SKM-1 (cell line): ENCODE results near the gene RPUSD1.
"Not testable (repeated sequence)": the region's sequence is repeated elsewhere in the genome, so short reads cannot be mapped to it uniquely, and the experiment has no call there.

Experiments
- DNase-seq: peaks from one replicate; lab custom pipeline; 2025; ENCODE audit not compliant: unreplicated experiment; lab: John Stamatoyannopoulos, UW

Gene RPUSD1

DNA sequence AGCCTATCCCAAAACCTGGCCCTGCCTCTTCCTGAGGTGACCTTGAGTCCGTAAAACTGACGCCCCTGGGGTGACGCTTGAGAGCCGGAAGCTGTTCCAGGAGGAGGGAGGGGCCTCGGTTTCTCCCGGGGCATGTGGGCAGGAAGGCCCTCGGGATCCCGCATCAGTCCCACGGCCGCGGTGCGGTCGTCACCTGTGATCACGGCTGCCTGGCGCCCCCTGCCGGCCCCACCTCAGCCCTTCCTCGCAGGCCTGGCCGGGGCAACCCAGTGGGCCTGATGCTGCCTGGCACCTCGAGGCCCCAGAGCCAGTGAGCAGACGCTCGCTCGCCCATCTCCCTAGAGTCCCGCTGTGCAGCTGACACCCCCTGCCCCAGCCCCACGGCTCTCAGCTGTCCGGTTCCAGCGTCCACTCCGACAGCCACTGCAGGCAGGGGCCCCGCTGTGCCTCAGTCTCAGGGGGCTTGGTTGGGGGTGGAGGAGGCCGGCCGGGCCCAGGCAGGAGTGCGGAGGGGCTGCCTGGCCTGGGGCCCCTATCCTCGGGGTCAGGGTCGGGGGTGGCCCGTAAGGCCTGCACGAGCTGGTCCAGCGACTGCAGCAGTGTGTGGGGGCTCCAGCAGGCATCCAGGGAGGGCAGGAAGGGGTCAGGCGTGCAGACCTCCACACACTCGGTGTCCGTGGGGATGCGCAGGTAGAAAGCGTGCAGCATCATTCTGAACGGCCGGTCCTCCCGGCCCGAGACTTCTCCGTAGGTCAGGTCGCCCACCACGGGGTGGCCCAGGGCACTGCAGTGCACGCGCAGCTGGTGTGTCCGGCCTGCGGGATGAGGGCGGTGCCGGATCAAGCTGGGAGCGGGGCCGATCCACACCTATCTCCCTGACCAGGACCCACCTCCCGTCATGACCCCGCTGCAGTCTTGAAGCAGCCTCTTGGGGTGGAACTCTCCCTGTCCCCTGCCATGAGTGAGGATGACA is 2.3 kb downstream of the RPUSD1 start:
- peak; percentile 29 for DNase-seq

DNA sequence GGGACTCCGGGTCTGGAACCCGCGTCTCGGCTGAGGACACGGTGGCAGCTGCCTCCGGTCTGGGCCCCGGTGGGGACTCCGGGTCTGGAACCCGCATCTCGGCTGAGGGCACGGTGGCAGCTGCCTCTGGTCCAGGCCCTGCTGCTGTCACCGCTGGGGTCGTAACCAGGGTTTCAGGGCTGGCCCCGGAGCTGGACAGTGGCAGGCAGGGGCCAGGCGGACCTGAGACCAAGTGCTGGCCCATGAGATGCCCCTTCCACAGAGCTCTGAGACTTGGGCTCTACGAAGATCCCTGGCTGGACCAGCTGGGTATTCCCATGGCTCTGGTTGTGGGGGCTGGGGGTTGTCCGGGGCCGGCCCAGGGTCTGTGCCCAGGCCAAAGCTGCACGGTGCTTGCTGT is 3.8 kb downstream of the RPUSD1 start:
- DNase-seq = no peak

DNA sequence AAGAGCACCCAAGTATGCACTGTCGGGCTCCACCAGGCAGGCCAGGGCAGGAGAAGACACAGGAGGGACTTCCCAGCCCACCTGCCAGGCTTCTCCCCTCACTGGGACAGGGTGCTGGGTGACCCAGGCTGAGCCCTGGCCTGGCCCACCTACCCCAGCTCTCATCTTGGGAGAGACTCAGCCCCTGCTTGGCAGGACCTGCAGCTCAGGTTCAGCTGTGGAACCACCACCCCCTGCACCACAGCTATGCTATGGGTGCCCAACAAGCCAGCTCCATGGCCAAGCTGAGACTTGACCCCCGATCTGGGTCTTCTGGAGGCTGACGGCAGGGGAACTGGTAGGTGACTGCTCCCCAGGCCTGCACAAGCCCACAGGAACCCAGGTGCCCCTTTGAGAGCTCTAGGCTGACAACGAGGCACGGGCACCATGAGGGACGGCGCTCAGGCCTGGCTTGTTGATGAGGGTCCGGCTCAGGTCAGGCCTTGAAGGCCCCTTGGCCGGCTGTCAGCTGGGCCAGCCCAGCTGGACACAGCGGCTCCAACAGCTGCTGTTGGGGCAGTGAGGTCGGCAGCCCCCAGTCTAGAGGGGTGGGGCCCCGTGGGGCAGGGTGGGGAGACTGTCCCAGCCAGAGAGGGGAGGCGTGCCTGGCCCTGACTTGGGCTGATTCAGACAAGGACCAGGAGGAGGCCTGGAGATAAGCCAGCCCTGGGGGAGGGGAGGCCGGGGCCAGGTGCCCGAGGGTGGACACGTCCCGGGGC is 4.6 kb downstream of the RPUSD1 start:
- DNase-seq = no peak

DNA sequence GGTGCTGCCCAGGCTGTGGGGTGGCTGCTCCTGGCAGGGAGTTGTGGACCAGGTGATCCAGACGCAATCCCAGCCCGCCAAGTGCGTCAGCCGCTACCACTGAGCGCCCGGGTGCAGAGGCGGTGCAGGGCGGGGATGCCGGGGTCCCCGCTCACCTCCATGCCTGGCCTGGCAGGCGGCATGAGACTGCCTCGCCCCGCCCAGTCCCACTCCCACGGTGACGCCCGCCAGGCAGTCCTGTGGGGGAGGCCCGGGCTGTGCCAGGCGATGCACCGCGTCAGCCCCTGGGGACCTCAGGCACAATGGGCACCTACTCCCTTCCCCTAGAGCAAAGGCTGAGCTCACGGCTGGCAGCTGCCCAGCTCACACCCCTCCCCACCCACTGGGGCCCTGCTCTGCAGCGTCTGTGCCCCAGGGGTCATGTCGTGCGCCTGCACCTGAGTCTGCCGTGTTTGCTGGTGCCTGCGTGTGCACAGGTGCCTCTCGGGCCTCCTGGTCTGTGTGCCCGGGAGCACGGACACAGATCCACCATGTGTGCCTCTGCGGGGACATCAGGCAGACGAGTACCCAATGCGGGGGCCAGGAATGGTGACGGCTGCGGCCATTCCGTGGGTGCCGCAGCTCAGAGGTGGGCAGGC is 5.3 kb downstream of the RPUSD1 start:
- no peak for DNase-seq

DNA sequence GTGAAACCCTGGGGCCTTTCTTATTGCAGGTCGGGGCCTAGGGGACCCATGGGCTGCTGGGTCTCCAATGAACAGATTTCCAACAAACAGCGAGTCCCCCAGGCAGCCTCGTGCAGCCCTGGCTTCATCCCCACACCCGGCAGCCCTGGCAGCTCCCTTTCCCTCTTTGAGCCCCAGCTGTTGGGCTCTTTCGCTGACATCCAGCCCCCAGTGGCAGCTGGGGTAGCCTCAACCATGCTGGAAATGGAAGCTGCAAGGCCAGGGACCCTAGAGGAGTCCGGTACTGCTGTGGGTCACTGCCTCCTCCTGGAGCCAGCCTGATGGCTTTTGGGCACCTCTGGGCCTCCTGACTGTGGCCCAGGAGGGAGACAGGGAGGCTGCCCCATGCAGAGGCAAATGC is 5.9 kb downstream of the RPUSD1 start:
- no peak for DNase-seq

DNA sequence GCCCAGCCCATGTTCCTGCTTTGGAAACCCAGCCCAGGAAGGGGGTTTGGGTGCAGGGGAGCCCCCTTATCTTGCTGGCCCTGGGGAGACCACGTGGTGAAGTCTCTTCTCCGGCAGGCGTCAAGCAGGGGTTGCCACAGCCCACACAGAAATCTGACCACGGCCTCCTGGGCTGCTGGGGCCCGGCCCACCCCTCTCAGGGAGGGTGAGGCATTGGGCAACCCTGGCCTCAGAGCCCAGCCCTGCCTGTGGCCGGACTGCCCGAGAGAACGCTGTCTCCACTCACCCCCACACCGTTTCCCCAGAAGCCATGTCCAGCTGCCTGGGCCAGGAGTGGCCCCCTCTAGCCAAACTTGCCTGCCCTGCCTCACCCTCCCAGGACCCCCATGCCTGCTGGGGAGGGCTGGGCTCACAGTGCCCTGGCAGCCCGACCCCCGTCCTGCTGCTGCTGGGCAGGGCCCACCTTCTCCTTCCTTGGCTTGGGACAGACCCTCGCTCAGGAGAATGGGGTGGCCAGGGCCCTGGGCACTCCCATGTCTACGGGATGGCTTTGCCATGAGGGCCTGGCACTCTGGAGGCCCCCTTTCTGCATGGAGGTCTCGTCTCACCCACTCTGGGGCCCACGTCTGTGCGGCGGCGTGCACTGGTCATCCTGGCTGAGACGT is 6.7 kb downstream of the RPUSD1 start:
- no peak for DNase-seq

DNA sequence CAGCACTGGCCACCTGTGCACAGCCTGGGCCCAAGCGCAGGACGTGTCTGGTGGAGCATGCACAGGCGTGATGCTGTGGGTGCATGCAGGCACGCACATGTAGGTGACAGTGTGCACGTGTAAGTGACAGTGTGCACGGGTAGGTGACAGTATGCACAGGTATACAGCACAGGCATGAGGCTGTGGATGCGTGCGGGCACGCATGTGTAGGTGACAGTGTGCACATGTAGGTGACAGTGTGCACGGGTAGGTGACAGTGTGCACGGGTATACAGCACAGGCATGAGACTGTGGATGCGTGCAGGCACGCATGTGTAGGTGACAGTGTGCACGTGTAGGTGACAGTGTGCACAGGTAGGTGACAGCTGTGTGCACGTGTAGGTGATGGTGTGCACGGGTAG is 7.9 kb downstream of the RPUSD1 start:
- no peak for DNase-seq

DNA sequence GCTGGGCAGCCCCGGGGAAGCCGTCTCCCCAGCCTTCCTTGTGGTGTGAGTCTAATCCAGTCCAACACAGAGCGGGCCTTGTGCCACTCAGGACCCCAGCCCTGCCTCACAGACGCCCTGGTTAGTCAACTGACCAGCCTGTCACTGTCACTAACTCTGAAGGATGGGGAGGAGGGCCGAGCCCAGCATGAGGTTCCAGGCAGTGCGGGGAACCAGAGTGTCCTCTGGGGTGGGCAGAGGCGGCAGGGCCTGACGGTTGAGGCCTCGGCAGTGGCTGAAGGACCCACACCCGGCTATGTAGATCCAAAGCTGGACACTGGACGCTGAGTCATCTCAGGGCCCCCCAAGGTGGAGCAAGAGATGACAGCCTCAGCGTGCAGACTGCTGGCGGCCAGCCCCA is 8.6 kb downstream of the RPUSD1 start:
- DNase-seq = no peak

DNA sequence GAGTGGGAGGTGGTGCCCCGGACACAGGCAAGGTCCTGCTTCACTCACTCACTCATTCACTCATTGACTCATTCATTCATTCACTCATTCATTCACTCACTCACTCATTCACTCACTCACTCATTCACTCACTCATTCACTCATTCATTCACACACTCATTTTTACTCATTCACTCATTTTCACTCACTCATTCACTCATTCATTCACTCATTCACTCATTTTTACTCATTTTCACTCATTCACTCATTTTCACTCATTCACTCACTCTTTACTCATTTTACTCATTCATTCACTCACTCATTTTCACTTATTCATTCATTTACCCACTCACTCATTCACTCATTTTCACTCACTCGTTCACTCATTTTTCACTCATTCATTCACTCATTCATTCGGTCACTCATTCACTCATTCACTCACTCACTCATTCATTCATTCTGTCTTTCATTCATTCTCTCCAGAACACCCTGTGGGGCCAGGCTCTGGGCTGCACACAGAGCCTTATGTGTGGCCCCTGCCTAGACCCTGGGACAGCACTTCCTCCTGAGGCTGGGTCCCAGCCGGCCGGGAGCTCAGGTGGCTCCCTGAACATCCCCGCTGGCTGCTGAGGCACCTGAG is 9.2 kb downstream of the RPUSD1 start:
- DNase-seq = no peak

DNA sequence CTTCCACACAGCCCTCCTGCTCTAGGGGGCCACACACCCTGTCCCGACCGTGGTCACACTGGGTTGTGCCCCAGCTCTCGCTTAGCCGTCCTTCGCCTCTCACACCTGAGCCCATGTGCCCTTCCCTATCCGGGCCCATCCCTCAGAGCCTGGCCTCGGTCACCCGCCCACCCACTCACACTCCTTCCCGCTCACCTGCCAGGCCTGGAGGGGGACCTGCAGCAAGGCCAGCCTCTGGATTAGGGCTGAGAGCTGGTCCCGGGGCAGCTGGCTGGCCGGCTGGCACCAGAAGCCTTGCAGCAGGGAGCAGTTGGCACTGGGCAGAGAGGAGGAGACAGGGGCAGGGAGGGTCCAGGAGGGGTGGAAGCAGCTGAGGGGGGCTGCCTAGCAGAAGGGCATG is 9.7 kb downstream of the RPUSD1 start:
- no peak for DNase-seq

DNA sequence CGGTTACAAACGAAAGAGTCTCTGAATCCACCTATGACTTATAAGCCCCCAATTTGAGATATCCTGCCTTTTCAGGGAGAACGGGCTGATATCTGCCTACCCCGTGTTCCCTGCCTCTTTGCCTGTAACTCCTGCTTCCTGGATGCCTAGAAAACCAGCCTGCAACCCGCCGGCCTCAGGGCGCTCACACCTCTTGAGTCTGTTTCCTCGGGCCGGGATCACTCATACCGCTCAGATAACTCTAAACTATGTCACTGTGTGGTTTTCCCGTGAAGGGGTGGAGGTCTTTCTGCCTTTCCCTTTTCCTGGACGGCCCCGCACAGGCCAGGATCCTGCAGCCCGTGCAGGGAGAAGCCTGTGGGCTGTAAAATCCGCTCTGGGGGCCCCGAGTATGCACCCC is 10.4 kb downstream of the RPUSD1 start:
- DNase-seq = no peak

DNA sequence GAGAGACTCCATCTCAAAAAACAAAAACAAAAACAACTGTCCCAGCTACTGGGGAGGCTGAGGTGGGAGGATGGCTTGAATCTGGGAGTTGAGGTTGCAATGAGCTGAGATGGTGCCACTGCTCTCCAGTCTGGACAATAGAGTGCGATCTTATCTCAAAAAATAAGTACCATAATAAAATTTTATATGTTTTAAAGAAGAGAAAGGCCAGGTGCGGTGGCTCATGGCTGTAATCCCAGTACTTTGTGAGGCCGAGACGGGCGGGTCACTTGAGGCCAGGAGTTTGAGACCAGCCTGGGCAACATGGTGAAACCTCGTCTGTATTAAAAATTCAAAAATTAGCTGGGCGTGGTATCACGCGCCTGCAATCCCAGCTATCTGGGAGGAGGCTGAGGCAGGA is 11.4 kb downstream of the RPUSD1 start:
- DNase-seq = no peak

DNA sequence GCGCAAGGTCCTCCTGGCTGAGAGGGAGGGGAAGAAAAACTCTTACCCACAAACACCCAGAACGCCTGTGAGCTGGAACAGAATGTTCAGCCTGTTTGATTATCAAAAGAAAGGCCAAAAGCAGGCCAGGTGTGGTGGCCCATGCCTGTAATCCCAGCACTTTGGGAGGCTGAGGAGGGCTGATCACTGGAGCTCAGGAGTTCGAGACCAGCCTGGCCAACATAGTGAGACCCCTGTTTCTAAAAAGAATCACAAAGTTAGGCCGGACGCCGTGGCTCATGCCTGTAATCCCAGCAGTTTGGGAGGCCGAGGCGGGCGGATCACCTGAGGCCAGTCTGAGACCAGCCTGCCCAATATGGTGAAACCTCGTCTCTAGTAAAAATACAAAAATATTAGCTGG is 11.9 kb downstream of the RPUSD1 start:
- not testable (repeated sequence) for DNase-seq

DNA sequence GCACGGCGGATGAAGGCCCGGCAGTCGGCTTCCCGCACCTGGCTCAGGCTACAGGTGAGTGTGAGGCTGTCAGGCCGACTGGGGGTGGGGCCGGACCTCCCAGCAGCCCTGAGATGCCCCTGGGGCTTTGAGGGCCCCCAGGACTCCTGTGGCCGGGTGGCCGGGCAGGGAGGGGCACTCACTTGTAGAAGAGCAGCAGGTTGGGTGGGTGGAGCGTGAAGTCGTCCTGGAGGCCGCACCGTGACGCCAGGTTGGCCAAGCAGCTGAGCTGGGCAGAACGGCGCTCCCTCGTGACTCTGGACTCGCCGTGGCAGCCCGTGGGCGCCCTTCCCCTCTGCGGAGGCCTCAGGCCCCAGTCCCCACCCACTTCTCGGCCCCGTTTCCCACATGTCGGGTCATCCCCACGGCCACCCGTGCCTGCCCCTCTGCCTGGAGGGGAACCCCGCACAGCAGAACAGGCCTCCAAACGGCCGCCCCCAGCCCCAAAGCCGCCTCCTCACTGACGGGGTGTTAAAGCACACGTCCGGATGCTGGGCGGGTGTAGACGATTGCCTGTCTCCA is 12.9 kb downstream of the RPUSD1 start:
- no peak for DNase-seq

DNA sequence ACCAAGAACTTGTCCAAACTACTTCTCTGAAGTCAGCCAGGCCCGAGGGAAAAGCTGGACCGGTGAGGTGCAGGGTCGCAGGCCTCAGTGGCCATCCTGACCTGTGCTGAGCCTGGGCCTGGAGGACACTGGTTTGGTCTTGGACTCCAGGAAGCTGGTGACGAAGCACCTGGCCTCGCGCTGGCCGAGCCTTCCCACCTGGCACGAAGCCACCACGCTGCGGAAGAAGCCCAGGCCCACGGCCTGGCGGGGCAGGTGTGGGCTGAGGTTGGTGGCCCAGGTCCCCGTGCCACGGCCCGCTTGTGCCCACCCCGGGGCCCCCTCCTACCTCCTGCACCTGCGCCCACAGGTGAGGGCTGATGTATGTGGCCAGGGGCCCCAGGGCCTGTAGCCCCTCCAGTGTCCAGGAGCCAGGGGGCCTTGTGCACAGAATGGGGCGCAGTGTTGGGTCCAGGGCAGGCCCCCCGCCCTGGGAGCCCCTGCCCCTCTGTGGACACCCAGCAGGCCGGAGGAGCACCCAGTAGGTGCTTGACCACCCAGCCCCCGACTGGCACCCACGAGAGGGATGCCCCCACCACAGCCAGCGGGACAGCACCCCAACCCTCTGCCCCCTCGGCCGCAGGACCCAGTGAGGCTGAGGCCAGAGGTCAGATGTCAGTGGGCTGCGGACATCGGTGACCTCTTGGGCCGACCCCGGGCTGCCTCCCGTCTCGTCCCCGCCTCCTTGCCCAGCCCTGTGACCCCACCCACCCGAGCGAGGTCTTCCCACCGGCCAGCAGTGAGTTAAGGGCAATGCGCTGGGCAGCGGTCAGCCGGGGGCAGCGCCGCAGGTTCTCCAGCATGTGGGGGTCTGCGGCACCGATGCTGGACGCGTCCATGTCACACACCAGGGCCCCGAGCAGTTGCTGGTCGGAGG is 13.8 kb downstream of the RPUSD1 start:
- DNase-seq = no peak

DNA sequence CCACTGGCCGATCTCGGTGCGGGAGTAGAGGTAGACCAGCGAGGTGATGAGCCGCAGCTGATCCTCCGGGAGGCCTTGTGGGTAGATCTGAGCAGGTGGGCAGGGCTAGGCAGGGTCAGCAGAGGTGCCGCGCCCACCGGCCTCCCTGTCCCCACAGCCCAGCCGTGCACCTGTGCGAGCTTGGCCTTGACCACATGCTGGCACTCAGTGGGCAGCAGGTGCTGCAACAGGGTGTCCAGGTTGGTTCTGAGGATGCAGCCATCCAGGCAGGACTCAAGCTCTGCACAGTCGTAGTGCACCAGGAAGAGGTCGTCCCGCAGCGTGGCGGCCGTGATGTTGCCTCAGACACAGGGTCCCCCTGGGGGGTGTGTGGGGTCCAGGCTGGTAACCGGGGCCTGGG is 15.2 kb downstream of the RPUSD1 start:
- DNase-seq = no peak

DNA sequence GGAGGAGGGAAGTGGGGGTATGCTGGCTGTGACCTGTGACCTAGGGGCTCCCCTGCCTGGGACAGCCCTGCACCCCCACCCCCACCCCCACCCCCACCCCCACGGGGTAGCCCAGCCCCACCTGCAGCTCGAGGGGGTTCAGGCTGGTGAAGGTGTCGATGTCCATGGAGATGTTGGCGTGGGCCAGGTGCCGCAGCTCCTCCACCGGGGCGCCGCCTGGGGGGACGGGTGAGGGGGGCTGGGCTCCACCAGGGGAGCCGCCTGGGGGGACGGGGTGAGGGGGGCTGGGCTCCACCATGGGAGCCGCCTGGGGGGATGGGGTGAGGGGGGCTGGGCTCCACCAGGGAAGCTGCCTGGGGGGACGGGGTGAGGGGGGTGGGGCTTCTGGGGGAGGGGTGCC is 17.8 kb downstream of the RPUSD1 start:
- DNase-seq = no peak

DNA sequence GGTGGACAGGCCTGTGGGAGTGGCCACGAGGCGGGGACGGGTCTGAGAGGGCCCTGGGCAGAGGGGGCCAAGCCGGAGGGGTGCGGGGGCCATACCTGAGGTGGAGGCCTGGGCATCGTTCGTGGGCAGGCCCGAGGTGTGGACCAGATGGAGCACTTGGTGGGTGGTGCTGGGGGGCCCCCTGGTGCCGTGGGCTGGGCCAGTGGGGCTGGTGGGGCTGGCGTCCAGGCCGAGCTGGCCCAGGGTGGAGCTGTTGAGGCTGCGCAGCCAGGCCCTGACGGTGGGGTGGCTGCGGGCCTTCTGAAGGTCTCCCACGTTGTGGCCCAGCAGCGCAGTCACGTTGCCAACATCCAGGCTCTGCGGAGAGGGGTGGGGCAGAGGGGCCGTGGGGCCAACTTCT is 18.2 kb downstream of the RPUSD1 start:
- DNase-seq = no peak

DNA sequence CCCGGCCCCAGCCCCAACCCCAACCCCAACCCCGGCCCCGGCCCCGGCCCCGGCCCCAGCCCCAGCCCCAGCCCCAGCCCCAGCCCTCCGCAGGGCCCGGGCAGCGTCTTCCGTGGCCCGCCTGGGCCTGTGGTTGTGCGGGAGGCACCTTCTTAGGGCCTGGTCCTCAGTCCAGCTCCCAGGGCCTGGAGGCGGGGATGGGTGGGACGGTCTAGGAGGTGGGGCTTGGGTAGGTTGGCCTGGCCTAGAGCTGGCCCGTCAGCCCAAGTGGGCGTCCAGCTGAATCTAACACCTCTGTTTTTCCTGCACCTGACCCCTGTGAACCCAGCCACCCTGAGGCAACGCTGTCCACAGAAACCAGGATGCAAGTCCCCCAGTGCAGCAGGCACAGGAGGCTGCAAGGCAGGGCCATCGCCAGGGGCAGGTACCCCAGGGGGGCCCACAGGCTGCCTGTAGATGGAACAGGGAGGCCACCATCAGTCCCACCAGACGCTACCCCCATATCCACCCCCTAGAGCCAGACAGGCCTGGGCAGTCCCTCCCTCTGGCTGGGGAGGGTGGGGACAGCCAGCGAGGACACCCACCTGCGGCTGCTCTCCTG is 18.9 kb downstream of the RPUSD1 start:
- DNase-seq = no peak
